Ascending aorta (tissue), 2 donors: ENCODE data around the gene AASS. TPM values are rescaled to one million over a fixed set of nuclear protein-coding genes. Genes with fewer than 3 reads are reported as not detected.
"Not testable (repeated sequence)": the region's sequence is repeated elsewhere in the genome, so short reads cannot be mapped to it uniquely, and the experiment has no call there.

Source experiments
- DNase-seq, 2 donors: peaks; one replicate each; pipeline ENCODE4 v3.0.0-alpha.2; 2019; ENCODE audit warnings: low spot score in 2 of 2
- H3K27ac ChIP-seq, 2 donors: fragments of 200-600 bp; sonication (generic); one replicate each; pipeline ENCODE4 v1.5.1; 2016 to 2017; ENCODE audit warnings: mild to moderate bottlenecking in 1 of 2
- H3K27me3 ChIP-seq: fragments of 200-600 bp; sonication (generic); one replicate; pipeline ENCODE4 v1.5.1; 2017
- H3K36me3 ChIP-seq, 2 donors: fragments of 200-600 bp; sonication (generic); one replicate each; pipeline ENCODE4 v1.5.1; 2016
- H3K4me1 ChIP-seq, 2 donors: fragments of 200-600 bp; sonication (generic); one replicate each; pipeline ENCODE4 v1.5.1; 2016 to 2017; ENCODE audit warnings: mild to moderate bottlenecking in 1 of 2
- H3K4me3 ChIP-seq, 2 donors: fragments of 200-600 bp; sonication (generic); one replicate each; pipeline ENCODE4 v1.5.1; 2016 to 2017; ENCODE audit warnings: mild to moderate bottlenecking in 1 of 2
- H3K9me3 ChIP-seq, 2 donors: fragments of 200-600 bp; sonication (generic); one replicate each; pipeline ENCODE4 v1.5.1; 2016
- CTCF ChIP-seq, 3 experiments: fragments of 200-600 bp in 2 of 3; fragments of 450-650 bp in 1 of 3; sonication (generic) in 2 of 3; IDR thresholded peaks; one replicate each; pipeline ENCODE4 v1.5.1; 2016 to 2019; ENCODE audit warnings: antibody characterized with exemption in 3 of 3, mild to moderate bottlenecking in 1 of 3, moderate library complexity in 1 of 3
- intact Hi-C: fragments of 100-400 bp; cut with DNase I; formaldehyde crosslinking; loops from one replicate; pipeline ENCODE4 v1.15.1; 2023
- total RNA-seq: library from RNA; depleted of rRNA; stranded (reverse); fragments of >200 nt; gene quantifications from one replicate; pipeline ENCODE4 v1.1.0, GENCODE V29; 2016

The AASS gene
- 34.3 TPM for total RNA-seq

- H3K27me3 ChIP-seq: no peaks in the 10 kb centered on the region
- H3K36me3 ChIP-seq: no peaks in the 10 kb centered on the region
- H3K4me3 ChIP-seq: peak within 1 kb of the TSS; percentile 67 to 92
- peak within 1 kb of the TSS; percentile 99 for H3K27ac ChIP-seq
- no peaks in the 10 kb centered on the region for H3K9me3 ChIP-seq
- DNase-seq: peak; percentile 88 to 98
- intact Hi-C loops: loop anchor here (2.0 to 10.0 kb wide), 6 partner anchors 23 to 1391 kb away; partner anchors contain the start of genes CADPS2, FAM3C, ING3 and IQUB
- TF ChIP-seq CTCF (IDR thresholded peaks at IDR 0.05): no peak
- H3K4me1 ChIP-seq: peaks cover 0 to 12% of the 10 kb centered on the region in 2 donors
Measured at GRCh38 chr7:122143751-122144711, at the start of gene AASS. AASS (minus strand) TSS chr7:122144249; CDS start chr7:122133726, 10,523 bp downstream.

GRCh38 chr7:122188785-122189184, 44.7 kb upstream of the AASS start:
- H3K4me3 ChIP-seq: no peak overlapping the region
- intact Hi-C loops: no loop called here
- H3K36me3 ChIP-seq: no peaks in the 10 kb centered on the region
- no peaks in the 10 kb centered on the region for H3K4me1 ChIP-seq
- no peak for TF ChIP-seq CTCF (IDR thresholded peaks at IDR 0.05)
- H3K27ac ChIP-seq: no peak overlapping the region
- no peaks in the 10 kb centered on the region for H3K9me3 ChIP-seq
- DNase-seq: no peak
- H3K27me3 ChIP-seq: no peaks in the 10 kb centered on the region

DNA sequence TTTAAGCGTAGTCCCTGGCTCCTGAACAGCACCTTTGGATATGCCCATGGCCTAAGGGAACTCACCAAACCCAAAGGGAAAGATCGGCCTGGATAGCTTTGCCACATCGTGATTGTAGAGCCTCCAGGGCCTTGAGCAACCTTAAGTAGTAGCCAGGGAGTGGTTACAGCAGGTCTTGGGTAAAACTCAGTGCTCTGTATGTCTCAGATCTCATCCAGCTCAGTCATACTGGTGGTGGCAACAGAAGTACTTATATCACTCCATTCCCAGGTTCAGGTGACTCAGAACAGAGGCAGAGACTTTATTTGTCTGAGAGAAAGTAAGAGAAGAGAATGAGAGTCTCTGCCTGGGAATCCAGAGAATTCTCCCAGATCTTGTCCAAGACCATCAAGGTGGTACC, 39.1 kb upstream of the AASS start:
- no peak for TF ChIP-seq CTCF (IDR thresholded peaks at IDR 0.05)
- intact Hi-C loops: no loop called here
- Histone ChIP-seq H3K36me3 (no peaks in the 10 kb centered on the region), H3K4me1 (no peaks in the 10 kb centered on the region), H3K27me3 (no peaks in the 10 kb centered on the region), H3K9me3 (peaks cover 0 to 8% of the 10 kb centered on the region in 2 donors), H3K27ac (no peak overlapping the region), H3K4me3 (no peak overlapping the region)
- DNase-seq: no peak

- intact Hi-C loops: no loop called here
- H3K9me3 ChIP-seq: peaks cover 0 to 8% of the 10 kb centered on the region in 2 donors
- no peaks in the 10 kb centered on the region for H3K27me3 ChIP-seq
- DNase-seq: no peak
- no peaks in the 10 kb centered on the region for H3K36me3 ChIP-seq
- H3K27ac ChIP-seq: no peak overlapping the region
- no peaks in the 10 kb centered on the region for H3K4me1 ChIP-seq
- H3K4me3 ChIP-seq: no peak overlapping the region
- TF ChIP-seq CTCF (IDR thresholded peaks at IDR 0.05): no peak
Measured at GRCh38 chr7:122182081-122182480, 38.0 kb upstream of the AASS start.

- H3K4me3 ChIP-seq, intact Hi-C loops, DNase-seq: not testable (repeated sequence)
Measured at GRCh38 chr7:122172144-122172543, 28.1 kb upstream of the AASS start.

GRCh38 chr7:122166740-122167139, 22.7 kb upstream of the AASS start:
- Histone ChIP-seq H3K9me3 (no peaks in the 10 kb centered on the region), H3K27ac (no peak overlapping the region), H3K36me3 (no peaks in the 10 kb centered on the region), H3K4me3 (no peak overlapping the region), H3K27me3 (no peaks in the 10 kb centered on the region), H3K4me1 (peaks cover 0 to 3% of the 10 kb centered on the region in 2 donors)
- TF ChIP-seq CTCF (IDR thresholded peaks at IDR 0.05): no peak
- intact Hi-C loops: loop anchor here (2.0 kb wide), 1 partner anchor 22 kb away; the partner anchor contains the start of gene AASS
- DNase-seq: no peak

More at GRCh38 chr7:122172144-122172543, 28.1 kb upstream of the AASS start:
- not testable (repeated sequence) for H3K27me3 ChIP-seq, H3K27ac ChIP-seq, H3K4me1 ChIP-seq, H3K36me3 ChIP-seq, H3K9me3 ChIP-seq
